K562 (cell line): ENCODE data around the gene SLC3A2. TPM values are rescaled to one million over a fixed set of nuclear protein-coding genes. Genes with fewer than 3 reads are reported as not detected.

Experiments
- ARID3A ChIP-seq: IDR thresholded peaks from 2 replicates; pipeline ENCODE4 v1.6.1; 2012; ENCODE audit warnings: low read depth, low read length, improper control_type of control experiment, borderline replicate concordance
- CBFB ChIP-seq: sonication (generic); formaldehyde crosslinking; IDR thresholded peaks from 2 replicates; pipeline ENCODE4 v1.4.0; 2020; ENCODE audit warnings: mild to moderate bottlenecking, missing genetic modification reagents
- CHAMP1 ChIP-seq: fragments of 450-650 bp; IDR thresholded peaks from 2 replicates; pipeline ENCODE4 v1.6.1; 2016; ENCODE audit warnings: mild to moderate bottlenecking
- FOXP1 ChIP-seq: sonication (generic); formaldehyde crosslinking; IDR thresholded peaks from 2 replicates; pipeline ENCODE4 v1.8.0; 2022; ENCODE audit warnings: mild to moderate bottlenecking, missing genetic modification reagents
- HMGXB4 ChIP-seq: sonication (generic); formaldehyde crosslinking; IDR thresholded peaks from 2 replicates; pipeline ENCODE4 v1.8.1; 2023; ENCODE audit warnings: mild to moderate bottlenecking, missing genetic modification reagents
- MYBL2 ChIP-seq, 2 experiments: fragments of 450-650 bp in 1 of 2; sonication (generic) in 1 of 2; formaldehyde crosslinking in 1 of 2; IDR thresholded peaks; 2 replicates each; pipeline versions ENCODE4 v1.6.1 to v1.8.1; 2017 to 2022; ENCODE audit warnings: borderline replicate concordance in 1 of 2, inconsistent platforms in 1 of 2, low read depth in 1 of 2, mild to moderate bottlenecking in 1 of 2, missing genetic modification reagents in 1 of 2, moderate library complexity in 1 of 2
- NFRKB ChIP-seq: fragments of 450-650 bp; IDR thresholded peaks from 2 replicates; pipeline ENCODE4 v1.6.1; 2016; ENCODE audit warnings: low read depth
- ZBTB8A ChIP-seq: fragments of 450-650 bp; IDR thresholded peaks from 2 replicates; pipeline ENCODE4 v1.6.1; 2018; ENCODE audit warnings: mild to moderate bottlenecking, moderate library complexity; ENCODE audit not compliant: partially characterized antibody
- ZNF232 ChIP-seq: sonication (generic); formaldehyde crosslinking; IDR thresholded peaks from 2 replicates; pipeline ENCODE4 v1.8.0; 2022; ENCODE audit warnings: mild to moderate bottlenecking, missing genetic modification reagents
- ZNF318 ChIP-seq, 2 experiments: fragments of 450-650 bp; IDR thresholded peaks; 2 replicates each; pipeline ENCODE4 v1.6.1; 2016; ENCODE audit warnings: mild to moderate bottlenecking in 2 of 2, borderline replicate concordance in 1 of 2, low read depth in 1 of 2, moderate library complexity in 1 of 2
- ZNF584 ChIP-seq: fragments of 200-800 bp; sonication (Bioruptor generic); IDR thresholded peaks from 2 replicates; pipeline ENCODE4 v1.6.1; 2016; ENCODE audit warnings: low read depth, mild to moderate bottlenecking, missing genetic modification characterization, missing compliant biosample characterization
- polyA plus RNA-seq, 8 experiments: library from polyadenylated mRNA; depleted of rRNA in 4 of 8; stranded (reverse) in 5 of 8; unstranded in 3 of 8; fragments of >200 nt; fragmentation: Nextera tagmentation in 2 of 8; fragmentation: Illumina TruSeq in 1 of 8; extraction: Ambion mirVana in 2 of 8; extraction: Trizol in 1 of 8; gene quantifications; 2 replicates each; pipeline versions ENCODE4 v1.2.1 to v1.2.3, GENCODE V29; 2011 to 2014; ENCODE audit warnings: inconsistent platforms in 1 of 8, missing spikeins in 1 of 8
- total RNA-seq, 7 experiments: library from RNA; depleted of rRNA in 6 of 7; stranded (reverse); fragments of >200 nt in 6 of 7; fragmentation: Illumina TruSeq in 2 of 7; extraction: Trizol in 2 of 7; gene quantifications; 2 replicates each; pipeline versions ENCODE4 v1.2.1 to v1.2.3, GENCODE V29; 2011 to 2021; ENCODE audit warnings: low replicate concordance in 1 of 7

The SLC3A2 gene
- total and polyA plus RNA-seq, 9 of the 15 experiments (the other 6 are each of a cell fraction or from before 2014, with no cell fraction given), result 20.0 to 296 (median 214) TPM

- TF ChIP-seq CHAMP1, result no peak
- TF ChIP-seq ZNF318 (IDR thresholded peaks at IDR 0.05; ENCODE audit: borderline replicate concordance in 1 of 2, low read depth in 1 of 2), result no peak; a peak in 1 of 4 replicates
- TF ChIP-seq ZNF232 (CRISPR knock-in tag), result no peak
- 0 out of 2 replicates have a peak, but pooled peaks have one; percentile 34 for TF ChIP-seq HMGXB4 (CRISPR knock-in tag)
- no peak for TF ChIP-seq MYBL2 (IDR thresholded peaks at IDR 0.05; ENCODE audit: low read depth)
- TF ChIP-seq MYBL2 (CRISPR knock-in tag; IDR thresholded peaks at IDR 0.05; ENCODE audit: borderline replicate concordance), result no peak
- TF ChIP-seq FOXP1, result no peak
- no peak for TF ChIP-seq ZBTB8A
- no peak for TF ChIP-seq CBFB (CRISPR knock-in tag)
- no peak for TF ChIP-seq ZNF584 (CRISPR knock-in tag)
- no peak for TF ChIP-seq ARID3A
- TF ChIP-seq NFRKB, result no peak
These were observed 27.3 kb upstream of the SLC3A2 start (continued) for GRCh38 chr11:62853279-62853965.
